GM19023 (cell line): ENCODE data around the gene TRPM4.
"Not testable (repeated sequence)": the region's sequence is repeated elsewhere in the genome, so short reads cannot be mapped to it uniquely, and the experiment has no call there.

ENCODE experiments used
- ATAC-seq: cut with Tn5 transposase; IDR thresholded peaks from one replicate; pipeline ENCODE4 v1.9.1; 2021; ENCODE audit warnings: mild to moderate bottlenecking, moderate library complexity; ENCODE audit not compliant: unreplicated experiment

Gene TRPM4

GRCh38 chr19:49223472-49223871 lies 65.9 kb downstream of the TRPM4 start:
- no peak for ATAC-seq

- not testable (repeated sequence) for ATAC-seq
These were observed 66.8 kb downstream of the TRPM4 start for GRCh38 chr19:49224441-49224840.

GRCh38 chr19:49224879-49225278 lies 67.3 kb downstream of the TRPM4 start:
- no peak for ATAC-seq

- ATAC-seq: no peak
These were observed 71.8 kb downstream of the TRPM4 start for GRCh38 chr19:49229416-49229815.

GRCh38 chr19:49231389-49231788 lies 73.8 kb downstream of the TRPM4 start:
- ATAC-seq: no peak

- ATAC-seq: no peak
These were observed 74.2 kb downstream of the TRPM4 start for GRCh38 chr19:49231804-49232203.

GRCh38 chr19:49233163-49233562 lies 75.6 kb downstream of the TRPM4 start:
- ATAC-seq: no peak

- ATAC-seq: no peak
These were observed 84.2 kb downstream of the TRPM4 start for GRCh38 chr19:49241769-49242168.

GRCh38 chr19:49243129-49243528 lies 85.5 kb downstream of the TRPM4 start:
- ATAC-seq: no peak

GRCh38 chr19:49243726-49244125 lies 86.1 kb downstream of the TRPM4 start:
- ATAC-seq: no peak

- ATAC-seq: no peak
These were observed 86.7 kb downstream of the TRPM4 start for GRCh38 chr19:49244256-49244655.

GRCh38 chr19:49247676-49248075 lies 90.1 kb downstream of the TRPM4 start:
- ATAC-seq: no peak

GRCh38 chr19:49249933-49250332 lies 92.3 kb downstream of the TRPM4 start:
- no peak for ATAC-seq

- no peak for ATAC-seq
These were observed 98.1 kb downstream of the TRPM4 start for GRCh38 chr19:49255674-49256073.

- ATAC-seq: no peak
These were observed 99.1 kb downstream of the TRPM4 start for GRCh38 chr19:49256691-49257090.
